HG02678 (cell line): ENCODE data around the gene SLC43A3.

ENCODE experiments used
- ATAC-seq: cut with Tn5 transposase; IDR thresholded peaks from one replicate; pipeline ENCODE4 v1.9.1; 2021; ENCODE audit warnings: mild to moderate bottlenecking, moderate library complexity; ENCODE audit not compliant: unreplicated experiment

SLC43A3 gene

GRCh38 chr11:57426929-57427726 is at the start of gene SLC43A3:
SLC43A3 (minus strand) TSS chr11:57427121; CDS start chr11:57426172, 949 bp downstream.
- peak; percentile 60 for ATAC-seq

- peak; percentile 33 for ATAC-seq
Measured at GRCh38 chr11:57476047-57476756, 49.3 kb upstream of the SLC43A3 start.

- no peak for ATAC-seq
Measured at GRCh38 chr11:57475671-57476046, 48.7 kb upstream of the SLC43A3 start.

GRCh38 chr11:57475191-57475590 is 48.3 kb upstream of the SLC43A3 start:
- ATAC-seq: no peak

GRCh38 chr11:57474803-57475115 is 47.8 kb upstream of the SLC43A3 start:
- ATAC-seq: no peak

GRCh38 chr11:57474017-57474802 is 47.3 kb upstream of the SLC43A3 start:
- peak; percentile 48 for ATAC-seq

GRCh38 chr11:57473285-57473841 is 46.4 kb upstream of the SLC43A3 start:
- ATAC-seq: no peak

- no peak for ATAC-seq
Measured at GRCh38 chr11:57471496-57471895, 44.6 kb upstream of the SLC43A3 start.

- no peak for ATAC-seq
Measured at GRCh38 chr11:57469268-57469667, 42.3 kb upstream of the SLC43A3 start.

- ATAC-seq: no peak
Measured at GRCh38 chr11:57468276-57468675, 41.4 kb upstream of the SLC43A3 start.

GRCh38 chr11:57467508-57468157 is 40.7 kb upstream of the SLC43A3 start:
- no peak for ATAC-seq

- ATAC-seq: no peak
Measured at GRCh38 chr11:57466680-57467079, 39.8 kb upstream of the SLC43A3 start.

- no peak for ATAC-seq
Measured at GRCh38 chr11:57464539-57465181, 37.7 kb upstream of the SLC43A3 start.

GRCh38 chr11:57463671-57464538 is 37.0 kb upstream of the SLC43A3 start:
- ATAC-seq: no peak

GRCh38 chr11:57462597-57462996 is 35.7 kb upstream of the SLC43A3 start:
- ATAC-seq: no peak

- ATAC-seq: no peak
Measured at GRCh38 chr11:57461841-57462489, 35.0 kb upstream of the SLC43A3 start.

GRCh38 chr11:57460758-57461749 is 34.1 kb upstream of the SLC43A3 start:
- ATAC-seq: no peak
